ENCODE data around the gene GMEB2.

Gene GMEB2

DNA sequence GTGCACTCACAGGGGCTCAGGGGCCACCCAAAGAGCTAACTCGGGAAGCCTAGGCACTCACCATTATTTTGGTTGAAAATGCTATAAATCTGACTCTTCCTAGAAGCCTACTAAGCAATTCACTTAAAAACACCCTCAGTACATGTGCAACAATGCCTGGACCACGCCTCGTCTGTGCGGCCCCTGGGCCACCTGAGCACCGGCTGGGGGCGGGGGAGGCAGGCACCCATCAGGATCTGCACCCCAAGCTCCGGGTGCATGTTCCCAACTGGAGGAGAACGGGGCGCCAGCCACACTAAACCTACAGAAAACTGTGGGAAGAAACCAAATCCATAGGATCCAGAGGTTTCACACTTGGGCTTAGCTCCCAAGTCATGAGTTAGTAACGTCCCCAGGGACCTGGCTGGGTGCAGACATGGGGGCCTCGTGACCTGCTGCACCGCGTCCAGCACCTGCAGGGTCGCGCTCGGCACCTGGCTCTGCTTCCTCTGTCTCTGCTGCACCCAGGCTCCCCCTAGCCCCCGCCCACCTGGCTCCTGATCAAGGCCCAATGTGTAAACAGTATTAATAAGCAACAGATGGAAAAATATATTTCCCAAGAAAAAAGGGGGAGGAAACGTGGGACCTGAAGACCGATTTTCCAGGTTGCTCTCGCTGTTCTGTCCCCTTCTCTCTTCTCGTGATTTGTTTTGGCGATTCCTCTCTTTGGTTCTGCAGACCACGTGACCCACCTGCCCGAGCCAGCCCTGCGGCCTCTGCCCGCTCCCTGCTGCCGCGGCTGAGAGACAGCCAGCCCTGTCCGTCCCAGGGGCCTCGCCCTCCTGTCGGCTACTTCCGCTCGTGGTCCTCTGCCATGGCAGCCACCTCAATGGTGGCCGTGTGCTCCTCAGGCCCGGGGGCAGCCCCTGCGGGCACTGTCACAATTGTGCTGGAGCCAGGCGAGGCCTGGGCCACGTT lies 37.4 kb downstream of the GMEB2 start:
- DNase-seq (ENCODE audit: low read depth in 3 of 3) = no peak

DNA sequence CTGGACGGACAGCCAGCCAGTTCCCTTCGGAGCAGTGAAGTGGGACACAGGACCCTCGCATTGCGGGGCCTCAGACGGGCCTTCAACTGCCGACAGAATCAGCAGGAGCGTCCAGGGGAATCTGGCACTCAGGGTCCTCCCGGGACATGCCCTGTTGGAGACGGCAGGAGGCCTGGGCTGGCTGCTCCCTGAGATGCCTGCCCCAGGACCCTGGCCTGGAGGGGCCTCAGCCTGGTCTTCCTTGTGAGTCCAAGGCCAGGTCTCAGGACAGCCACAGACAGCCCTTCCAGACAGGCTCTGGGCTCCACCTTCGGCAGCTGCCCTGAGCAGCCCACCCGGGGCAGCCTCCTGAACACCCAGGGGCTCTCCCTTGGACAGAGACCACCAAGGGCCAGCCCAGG lies 38.3 kb downstream of the GMEB2 start:
- no peak for DNase-seq (ENCODE audit: low read depth in 3 of 3)

DNA sequence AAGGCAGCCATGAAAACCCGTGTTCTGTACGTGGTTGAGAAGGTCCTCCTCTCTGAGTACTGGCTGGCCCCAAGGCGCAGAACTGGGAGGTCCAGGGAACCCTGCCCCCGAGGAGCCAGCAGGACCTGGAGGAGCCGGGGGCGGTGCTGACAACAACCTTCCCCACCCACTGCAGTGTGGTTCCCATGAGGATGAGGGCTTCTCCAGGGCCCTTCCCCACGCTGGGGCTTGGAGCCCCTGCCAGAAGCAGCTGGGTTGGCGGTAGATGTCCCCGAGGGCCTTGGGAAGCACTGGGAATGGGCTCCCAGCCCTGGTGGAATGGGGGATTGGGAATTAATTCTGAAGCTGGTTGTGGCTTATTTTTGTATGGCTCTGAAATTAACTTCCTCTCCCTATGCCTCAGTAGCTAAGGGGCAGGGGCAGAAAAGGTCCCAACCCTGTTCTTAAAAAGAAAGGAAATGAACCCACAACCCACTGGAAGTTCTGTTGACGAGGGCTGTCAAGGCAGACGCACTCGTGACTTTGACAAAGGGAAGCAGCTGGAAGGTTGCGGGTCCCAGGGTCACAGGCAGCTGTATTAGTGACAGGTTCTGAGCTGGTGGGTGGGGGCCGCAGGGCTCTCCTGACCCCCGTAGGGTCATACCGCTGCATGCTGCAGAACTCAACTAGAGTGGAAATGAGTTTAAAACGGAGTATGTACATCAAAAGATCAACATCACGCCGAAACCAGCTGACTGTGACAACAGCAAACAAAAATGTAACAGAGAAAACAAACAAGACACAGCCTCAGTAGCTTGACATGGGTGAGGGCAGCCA lies 38.9 kb downstream of the GMEB2 start:
- DNase-seq (ENCODE audit: low read depth in 3 of 3) = no peak

DNA sequence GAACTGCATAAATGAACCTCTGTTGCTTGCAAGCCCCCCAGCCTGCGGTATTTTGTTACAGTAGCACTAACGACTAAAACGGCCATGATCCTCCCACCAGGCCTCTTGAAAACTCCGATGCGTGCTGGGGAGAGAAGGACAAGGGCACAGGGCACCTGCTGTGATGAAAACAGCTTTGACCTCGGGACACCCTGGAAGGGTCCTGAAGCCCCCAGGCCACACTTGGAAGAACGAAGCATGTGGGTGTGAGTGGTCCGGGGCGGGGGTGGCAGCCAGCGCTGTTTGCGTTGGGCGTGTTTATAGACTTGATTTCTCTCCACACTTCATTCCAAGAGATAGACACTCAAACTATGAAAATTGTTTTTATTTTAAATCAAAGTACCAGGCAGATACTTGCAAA lies 39.6 kb downstream of the GMEB2 start:
- DNase-seq (ENCODE audit: low read depth in 3 of 3) = no peak

DNA sequence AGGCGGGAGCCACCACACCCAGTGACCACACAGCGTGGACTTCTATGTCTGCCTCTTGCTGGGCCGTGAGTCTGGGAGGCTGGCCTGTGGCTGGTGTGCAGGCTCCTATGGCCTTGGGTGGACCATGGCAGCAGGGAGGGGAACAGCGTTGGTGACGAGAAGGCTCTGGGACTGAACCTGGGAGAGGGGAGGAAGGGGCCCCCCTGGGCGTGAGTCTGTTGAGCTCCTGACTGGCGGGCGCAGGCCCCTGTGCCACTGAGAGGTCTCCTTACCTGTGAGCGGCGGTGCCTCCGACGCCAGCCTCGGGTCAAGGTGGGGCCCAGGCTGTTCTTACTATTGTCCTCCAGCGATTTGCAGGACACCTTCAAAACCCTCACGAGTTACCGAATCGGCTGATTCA lies 40.1 kb downstream of the GMEB2 start:
- no peak for DNase-seq (ENCODE audit: low read depth in 3 of 3)

DNA sequence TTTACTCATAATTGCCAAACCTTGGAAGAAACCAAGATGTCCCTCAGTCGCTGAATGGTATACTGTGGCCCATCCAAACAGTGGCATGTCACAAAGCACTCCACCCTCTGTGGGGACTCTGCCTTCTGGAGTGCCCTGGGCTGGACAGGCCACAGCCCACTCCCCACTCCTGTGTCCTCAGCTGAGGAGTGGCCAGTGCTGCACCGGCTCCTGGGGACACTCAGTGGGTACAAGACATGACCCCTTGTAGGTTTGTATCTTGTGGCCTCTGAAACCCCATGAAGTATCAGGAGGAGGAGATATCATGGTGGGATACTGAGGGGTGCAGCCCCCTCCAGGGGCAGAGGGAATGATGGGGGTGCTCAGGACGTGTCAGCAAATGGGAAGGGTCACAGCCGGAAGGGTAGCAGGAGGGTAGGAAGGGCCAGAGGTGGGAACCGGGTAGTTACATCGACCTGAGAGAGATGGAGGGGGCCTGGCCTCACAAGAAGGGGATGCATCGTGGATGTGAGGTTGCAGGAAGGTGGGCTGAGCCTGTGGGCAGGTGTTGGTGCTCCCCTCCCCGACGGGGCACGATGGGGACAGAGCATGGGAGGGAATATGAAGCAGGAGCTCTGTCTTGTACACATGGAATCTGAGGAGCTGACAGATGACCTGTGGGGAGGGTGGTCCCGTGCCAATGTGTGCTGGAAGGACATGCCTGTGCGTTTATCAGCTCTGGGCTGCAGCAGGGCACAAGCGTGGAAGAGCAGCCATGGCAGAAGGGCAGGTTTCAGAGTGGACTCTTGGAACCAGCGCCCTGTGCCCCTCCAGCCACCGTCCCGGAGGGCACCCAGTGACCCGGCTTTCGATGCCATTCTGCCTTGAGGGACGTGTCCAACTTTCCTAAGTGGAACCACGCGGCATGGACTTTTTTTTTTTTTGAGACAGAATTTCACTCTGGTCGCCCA lies 41.0 kb downstream of the GMEB2 start:
- no peak for DNase-seq (ENCODE audit: low read depth in 3 of 3)

DNA sequence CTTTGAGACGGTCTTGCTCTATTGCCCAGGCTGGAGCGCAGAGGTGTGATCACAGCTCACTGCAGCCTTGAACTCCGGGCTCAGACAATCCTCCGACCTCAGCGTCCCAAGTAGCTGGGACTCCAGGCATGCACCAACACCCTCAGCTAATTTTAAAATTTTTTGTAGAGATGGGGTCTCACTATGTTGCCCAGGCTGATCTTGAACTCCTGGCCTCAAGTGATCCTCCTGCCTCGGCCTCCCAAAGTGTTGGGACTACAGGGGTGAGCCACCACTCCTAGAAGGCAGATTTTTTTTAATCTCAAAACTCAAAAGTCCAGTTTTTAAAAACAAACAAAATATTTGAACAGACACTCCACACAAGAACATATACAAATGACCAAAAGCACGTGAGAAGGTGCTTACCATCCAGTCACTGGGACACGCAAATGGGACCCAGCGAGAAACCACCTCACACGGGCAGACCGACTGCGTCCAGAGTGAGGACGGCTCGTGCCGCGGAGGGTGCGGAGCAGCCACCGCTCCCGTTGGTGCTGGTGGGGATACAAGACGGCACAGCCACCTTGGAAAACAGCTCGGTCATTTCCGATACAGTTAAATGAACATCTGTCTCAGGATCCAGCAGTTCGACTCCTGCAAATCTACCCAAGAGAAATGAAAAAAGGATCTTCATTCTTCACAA lies 44.4 kb downstream of the GMEB2 start:
- no peak for DNase-seq (ENCODE audit: low read depth in 3 of 3)

DNA sequence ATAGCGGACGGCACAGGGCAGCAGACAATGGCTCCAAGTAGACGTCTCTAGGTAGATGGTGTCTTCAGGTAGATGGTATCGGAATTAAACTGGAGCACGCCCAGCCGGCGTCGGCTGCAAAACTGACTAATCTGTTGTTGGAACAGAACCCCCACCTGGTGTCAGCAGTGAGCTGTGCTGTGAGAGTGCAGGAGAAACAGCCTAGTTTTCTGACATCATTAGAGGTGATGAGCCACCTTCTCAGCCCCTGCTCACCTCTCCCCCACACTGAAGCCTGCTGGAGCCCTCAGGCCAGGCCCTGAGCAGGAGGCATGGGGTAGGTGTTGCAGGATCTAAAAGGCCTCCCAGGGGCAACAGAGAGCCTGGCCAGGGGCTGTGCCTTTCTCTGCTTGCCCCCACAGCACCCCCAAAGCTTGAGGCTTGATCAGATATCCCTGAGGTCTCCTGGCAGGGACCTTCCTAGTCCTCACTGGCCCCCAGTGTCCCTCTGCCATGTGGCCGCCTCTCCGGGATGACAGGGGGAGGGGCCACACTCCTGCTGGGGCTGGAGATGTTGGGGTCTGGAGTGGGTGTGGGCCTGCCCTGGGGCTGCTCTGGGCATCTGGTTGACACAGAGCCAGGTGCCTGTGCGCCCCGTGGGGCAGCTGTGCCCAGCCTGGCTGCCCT lies 46.0 kb downstream of the GMEB2 start:
- DNase-seq (ENCODE audit: low read depth in 3 of 3) = peak; percentile 39 to 63 (median 61)

DNA sequence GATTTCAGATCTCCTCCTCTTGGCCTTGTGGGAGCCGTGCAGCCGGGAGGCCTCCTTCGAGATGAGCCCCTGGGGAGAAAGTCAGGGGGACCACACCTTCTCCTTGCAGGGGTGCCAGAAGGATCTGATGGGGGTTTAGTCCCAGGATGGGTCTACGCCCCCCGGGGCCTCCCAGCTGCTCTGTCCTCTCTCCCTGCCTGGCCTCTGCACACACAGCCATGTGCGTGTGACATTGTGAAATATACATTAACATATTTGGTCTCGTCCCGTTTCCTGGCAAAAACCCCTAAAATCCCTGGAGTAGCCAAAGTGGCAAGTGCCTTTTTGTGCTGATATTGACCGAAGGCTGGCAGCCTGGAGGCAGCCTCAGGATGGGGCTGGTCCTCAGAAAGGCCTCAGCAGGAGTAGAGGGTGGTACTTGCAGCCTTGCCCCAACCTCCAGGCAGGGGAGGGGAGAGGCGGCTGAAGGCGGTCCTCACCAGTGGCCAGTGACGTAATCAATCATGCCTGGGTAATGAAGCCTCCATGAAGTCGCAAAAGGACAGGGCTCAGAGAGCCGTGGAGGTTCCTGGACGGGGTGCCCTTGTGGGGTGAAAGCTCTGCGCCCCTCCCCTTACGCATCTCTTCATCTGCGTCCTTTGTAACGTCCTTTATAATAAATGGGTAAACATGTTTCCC lies 47.7 kb downstream of the GMEB2 start:
- no peak for DNase-seq (ENCODE audit: low read depth in 3 of 3)

DNA sequence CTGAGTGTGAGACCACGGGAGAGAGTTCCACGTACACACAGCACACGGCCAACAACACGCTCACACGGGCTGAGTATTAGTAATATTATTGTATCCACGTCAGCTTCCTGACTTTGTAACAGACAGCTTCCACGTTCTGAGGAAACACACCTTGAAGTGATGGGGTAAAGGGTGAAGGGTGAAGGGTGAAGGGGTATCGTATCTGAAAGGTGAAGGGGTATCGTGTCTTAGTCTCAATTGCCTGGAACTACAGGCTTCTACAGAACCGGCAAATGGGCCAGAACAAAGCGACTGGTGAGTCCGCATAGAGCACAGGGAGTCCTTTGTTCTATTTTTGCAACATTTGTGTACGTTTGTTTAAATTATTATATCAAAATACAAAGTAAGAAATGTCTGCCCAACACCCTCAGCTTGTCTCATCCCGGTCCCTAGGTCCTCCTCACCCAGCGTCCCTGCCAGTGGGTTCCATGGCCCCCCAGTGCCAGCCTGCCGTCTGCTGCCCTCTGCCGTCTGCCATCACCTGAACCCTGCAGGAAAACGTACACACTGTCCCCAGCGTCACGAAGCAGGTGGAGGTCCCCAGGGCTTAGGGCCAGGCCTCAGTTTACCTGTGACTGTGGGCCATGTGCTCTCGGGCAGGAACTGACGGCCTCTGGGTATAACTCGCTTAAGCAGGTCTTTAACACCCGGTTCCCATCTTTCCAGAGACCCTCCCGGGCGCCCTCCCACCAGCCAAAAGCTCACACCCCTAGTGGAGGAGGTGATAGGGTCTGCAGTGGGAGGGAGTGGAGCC lies 48.5 kb downstream of the GMEB2 start:
- no peak for DNase-seq (ENCODE audit: low read depth in 3 of 3)

DNA sequence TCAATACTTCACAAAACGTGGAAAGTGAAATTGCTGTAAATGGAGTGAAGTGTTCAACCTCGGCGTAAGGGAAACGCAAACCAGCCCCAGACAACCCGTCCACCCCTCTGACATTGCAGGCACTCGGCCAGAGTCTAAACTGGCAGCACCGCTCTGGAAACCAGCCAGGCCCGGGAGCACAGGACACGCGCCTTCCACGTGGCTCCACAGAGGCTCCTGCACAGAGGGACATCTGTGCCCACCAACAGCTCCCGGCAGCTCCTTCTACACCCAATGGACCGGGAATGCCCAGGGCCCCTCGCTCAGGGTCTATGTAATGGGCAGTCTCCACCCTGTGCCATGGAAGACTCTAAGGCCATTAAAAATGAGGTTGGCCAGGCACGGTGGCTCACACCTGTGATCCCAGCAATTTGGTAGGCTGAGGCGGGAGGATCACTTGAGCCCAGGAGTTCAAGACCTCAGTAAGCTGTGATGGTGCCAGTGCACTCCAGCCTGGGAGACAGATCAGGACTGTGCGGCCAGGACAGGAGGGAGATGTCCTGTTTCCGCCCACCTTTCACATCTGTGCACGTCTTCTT lies 49.5 kb downstream of the GMEB2 start:
- DNase-seq (ENCODE audit: low read depth in 3 of 3) = no peak

DNA sequence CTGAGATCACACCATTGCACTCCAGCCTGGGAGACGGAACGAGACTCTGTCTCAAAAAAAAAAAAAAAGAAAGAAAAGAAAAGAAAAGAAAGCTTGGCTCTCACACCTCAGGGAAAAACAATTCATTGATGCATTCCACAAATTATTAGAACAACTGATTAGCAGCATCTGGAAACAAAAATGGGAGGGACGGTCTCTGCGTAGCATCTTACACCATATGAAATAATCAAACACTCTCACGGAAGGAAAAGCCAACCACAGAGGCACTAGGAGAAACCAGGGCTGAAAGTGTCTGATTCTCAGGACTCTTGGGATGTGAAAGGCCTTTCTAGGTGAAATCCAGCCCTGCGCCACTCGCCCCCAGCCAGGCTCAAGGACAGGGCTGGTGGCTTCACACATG lies 50.6 kb downstream of the GMEB2 start:
- DNase-seq (ENCODE audit: low read depth in 3 of 3) = no peak

DNA sequence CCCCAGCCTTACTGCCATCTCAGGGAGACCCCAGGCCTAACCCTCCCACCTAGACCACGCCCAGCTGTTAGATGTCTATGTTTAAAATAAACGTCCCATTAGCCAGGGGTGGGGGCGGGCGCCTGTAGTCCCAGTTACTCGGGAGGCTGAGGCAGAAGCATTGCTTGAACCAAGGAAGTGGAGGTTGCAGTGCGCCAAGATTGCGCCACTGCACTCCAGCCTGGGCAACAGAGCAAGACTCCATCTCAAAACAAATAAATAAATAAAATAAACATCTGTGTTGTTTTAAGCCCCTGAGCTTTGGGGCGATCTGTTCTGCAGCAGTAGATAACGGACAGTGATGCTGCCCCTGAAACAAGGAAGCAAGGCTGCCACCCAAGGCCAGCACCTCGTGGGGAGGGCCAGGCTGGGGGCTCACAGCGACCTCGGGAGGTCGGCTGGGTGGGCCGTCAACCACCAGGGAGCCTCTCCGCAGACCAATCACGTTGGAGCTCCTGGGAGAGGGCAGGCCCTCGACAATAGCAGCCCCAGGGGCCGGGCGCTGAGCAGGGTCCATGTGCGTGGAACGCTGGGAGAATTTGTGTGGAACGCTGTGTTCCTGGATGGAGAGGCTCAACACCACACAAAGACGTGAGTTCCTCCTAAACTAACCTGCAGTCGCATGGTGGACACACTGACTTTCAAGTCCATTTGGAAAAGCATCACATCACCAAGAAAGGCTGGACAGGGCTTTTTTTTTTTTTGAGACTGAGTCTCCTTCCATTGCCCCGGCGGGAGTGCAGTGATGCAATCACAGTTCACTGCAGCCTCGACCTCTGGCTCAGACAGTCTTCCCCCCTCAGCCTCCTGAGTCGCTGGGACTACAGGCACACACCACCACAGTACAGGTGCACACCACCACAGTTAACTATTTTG lies 51.8 kb downstream of the GMEB2 start:
- DNase-seq (ENCODE audit: low read depth in 3 of 3) = no peak

DNA sequence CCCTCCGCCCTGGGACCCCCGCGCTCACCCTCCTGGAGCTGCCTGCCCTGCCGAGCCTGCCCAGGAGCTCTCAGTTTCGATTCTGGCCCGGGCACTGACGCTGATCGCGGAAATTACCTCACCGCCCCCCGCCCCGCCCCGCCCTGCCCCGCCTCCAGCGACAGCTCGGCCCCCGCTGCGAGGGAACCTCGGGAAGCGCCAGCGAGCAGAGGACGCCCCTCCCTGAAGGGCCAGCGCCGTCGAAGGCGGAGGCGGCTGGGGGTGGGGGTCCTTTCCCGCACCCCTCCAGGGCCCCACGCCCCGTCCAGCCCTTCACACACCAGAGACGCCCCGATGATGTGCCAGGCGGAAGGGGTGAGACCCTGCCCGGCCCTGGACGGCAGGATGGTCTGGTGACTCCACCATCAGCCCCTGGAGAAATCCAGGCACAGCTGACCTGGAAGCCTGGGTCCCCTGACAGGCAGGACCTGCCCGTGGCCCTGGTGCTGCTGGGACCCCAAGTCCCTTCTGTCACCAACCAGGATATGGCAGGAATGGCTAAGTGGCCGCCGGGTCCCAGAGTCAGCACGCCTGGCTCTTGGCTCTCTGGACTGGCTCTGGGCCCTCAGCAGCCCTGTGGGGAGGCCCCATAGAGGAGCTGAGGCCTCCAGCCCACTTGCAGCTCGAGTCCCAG lies 52.6 kb downstream of the GMEB2 start, which contains the start of gene HELZ2:
Gene HELZ2, minus strand, starts transcription at position 84 of the 673 bp plus-strand sequence. CDS start 1,854 bp downstream, outside the sequence.
- DNase-seq (ENCODE audit: low read depth in 3 of 3) = no peak

DNA sequence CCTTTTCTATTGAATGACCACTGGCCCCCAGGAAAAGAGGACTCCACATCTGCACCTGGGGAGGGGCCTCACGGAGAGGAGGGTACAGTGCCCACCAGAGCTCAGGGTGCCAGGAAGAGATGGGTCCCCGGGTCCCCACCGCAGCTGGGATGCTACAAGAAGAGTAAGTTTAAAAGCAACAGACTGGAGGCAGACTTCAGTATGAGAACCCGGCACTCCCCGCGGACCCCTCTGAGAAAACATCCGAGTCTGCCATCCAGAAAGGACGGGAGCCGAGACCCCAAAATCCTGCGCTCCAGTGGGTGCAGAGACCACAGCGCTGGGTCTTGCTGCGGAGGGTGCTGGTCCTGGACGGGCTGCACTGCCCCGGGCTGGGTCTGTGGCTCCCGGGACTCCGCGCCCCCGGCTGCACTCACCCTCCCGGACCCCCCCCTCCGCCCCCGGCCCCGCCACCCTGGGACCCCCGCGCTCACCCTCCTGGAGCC lies 53.2 kb downstream of the GMEB2 start:
- DNase-seq (ENCODE audit: low read depth in 3 of 3) = no peak

DNA sequence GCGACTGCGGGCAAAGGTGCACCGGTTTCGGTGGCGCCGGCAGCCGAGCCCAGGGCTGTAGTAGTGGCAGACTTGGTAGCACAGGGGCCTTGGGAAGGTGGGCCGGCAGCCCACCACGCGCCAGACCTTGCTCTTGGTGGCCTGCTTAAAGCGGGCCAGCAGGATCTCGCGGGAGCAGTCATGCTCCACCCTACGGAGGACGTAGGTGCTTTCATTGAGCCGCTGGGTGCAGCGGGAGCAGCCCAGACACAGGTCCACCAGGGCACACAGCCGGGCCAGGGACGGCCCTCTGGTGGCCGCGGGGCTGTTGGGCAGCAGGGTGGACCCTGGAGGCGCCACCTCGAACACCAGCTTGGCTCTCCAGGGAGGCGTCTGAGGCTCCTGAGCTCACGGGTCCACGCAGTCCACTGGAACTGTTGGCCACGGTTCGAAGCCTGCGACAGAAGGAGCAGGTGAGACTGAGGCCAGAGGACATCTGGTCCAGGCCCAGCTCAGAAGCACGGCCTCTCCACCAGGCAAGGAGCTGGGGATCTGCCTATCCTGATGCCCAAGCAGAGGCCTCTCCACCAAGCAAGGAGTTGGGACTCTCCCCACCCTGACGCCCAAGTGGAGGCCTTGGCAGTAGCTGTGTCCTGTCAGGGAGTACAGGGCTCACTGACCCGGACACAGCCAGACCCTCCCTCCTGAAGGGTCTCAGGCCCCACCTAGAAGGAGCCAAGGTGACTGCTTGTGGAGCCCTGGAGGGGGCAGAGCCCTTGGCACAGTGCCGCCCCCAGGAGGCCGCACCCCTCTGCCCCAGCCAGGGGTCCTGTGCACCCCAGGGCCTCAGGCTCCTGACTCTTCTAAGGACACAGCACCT lies 53.9 kb downstream of the GMEB2 start:
- DNase-seq (ENCODE audit: low read depth in 3 of 3) = no peak

Measured in stimulated activated CD4-positive, alpha-beta T cell treated with anti-CD3 and anti-CD28 coated beads, TNF-alpha, amount 100 ng/mL, for 48 hours (primary cell).